Thyroid gland (tissue), 4 donors: Measurements from ENCODE around the gene PCYT2.

Source experiments
- POLR2A ChIP-seq, 2 donors: fragments of 450-650 bp; IDR thresholded peaks; one replicate each; pipeline ENCODE4 v1.6.1; 2017; ENCODE audit warnings: antibody characterized with exemption in 2 of 2, mild to moderate bottlenecking in 2 of 2, moderate library complexity in 1 of 2
- TF ChIP-seq, protein P1 (sequence below), 6 experiments: fragments of 200-600 bp in 3 of 6; fragments of 450-650 bp in 3 of 6; sonication (generic) in 3 of 6; IDR thresholded peaks; one replicate each; pipeline ENCODE4 v1.5.1; 2016 to 2019; ENCODE audit warnings: antibody characterized with exemption in 6 of 6, mild to moderate bottlenecking in 2 of 6, inconsistent platforms in 1 of 6, moderate library complexity in 1 of 6

DNA sequence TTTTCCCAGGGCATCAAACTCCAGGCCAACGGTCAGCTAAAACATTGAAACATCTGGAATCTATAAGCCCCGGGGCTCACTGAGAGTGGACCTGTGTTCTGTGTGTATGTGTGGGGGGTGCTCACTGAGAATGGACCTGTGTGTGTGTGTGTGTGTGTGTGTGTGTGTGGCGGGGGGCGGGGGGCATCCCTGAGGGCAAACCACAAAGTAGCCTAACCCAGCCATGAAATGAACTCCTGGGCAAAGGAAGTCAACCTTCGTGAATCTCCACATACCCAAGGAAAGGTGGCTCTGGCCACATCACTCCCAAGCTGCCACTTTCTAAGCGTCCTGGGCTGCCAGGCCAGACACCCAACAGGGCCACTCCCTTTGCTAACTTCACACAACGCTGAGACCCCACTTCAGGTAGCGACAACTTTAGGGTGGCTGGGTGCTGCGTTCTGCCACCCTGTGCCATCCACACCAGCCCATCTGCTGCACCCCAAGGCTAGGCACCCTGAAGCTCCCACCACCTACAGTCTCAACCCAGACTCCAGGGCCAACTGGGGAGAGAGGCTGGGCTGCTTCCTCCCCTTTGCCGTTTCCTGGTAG lies 14.8 kb upstream of the PCYT2 start:
- no peak for TF ChIP-seq POLR2A (IDR thresholded peaks at IDR 0.05)
- TF ChIP-seq, protein P1, sequence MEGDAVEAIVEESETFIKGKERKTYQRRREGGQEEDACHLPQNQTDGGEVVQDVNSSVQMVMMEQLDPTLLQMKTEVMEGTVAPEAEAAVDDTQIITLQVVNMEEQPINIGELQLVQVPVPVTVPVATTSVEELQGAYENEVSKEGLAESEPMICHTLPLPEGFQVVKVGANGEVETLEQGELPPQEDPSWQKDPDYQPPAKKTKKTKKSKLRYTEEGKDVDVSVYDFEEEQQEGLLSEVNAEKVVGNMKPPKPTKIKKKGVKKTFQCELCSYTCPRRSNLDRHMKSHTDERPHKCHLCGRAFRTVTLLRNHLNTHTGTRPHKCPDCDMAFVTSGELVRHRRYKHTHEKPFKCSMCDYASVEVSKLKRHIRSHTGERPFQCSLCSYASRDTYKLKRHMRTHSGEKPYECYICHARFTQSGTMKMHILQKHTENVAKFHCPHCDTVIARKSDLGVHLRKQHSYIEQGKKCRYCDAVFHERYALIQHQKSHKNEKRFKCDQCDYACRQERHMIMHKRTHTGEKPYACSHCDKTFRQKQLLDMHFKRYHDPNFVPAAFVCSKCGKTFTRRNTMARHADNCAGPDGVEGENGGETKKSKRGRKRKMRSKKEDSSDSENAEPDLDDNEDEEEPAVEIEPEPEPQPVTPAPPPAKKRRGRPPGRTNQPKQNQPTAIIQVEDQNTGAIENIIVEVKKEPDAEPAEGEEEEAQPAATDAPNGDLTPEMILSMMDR (IDR thresholded peaks at IDR 0.05), result no peak
